Measurements from ENCODE around the gene FARP2. TPM values are rescaled to one million over a fixed set of nuclear protein-coding genes. Genes with fewer than 3 reads are reported as not detected.
"Not testable (repeated sequence)": the region's sequence is repeated elsewhere in the genome, so short reads cannot be mapped to it uniquely, and the experiment has no call there.

Gene FARP2
- total RNA-seq, 1 donor from 2014 or later = 36.6 TPM

GRCh38 chr2:241506317-241506716 is 150.2 kb downstream of the FARP2 start:
- H3K4me1 Mint-ChIP-seq (ENCODE audit: low read depth); H3K27me3 Mint-ChIP-seq (ENCODE audit: insufficient read depth); DNase-seq (ENCODE audit: low spot score); H3K27ac Mint-ChIP-seq; H3K9me3 Mint-ChIP-seq; H3K36me3 Mint-ChIP-seq (ENCODE audit: low read depth); intact Hi-C loops (cut with micrococcal nuclease): not testable (repeated sequence)
- peak overlapping the region; percentile 30 for H3K4me3 Mint-ChIP-seq

- H3K9me3 Mint-ChIP-seq = no peaks in the 10 kb centered on the region
- H3K27ac Mint-ChIP-seq = no peak overlapping the region
- peaks cover 6% of the 10 kb centered on the region for H3K27me3 Mint-ChIP-seq (ENCODE audit: insufficient read depth)
- H3K36me3 Mint-ChIP-seq (ENCODE audit: low read depth) = no peaks in the 10 kb centered on the region
- intact Hi-C loops (cut with micrococcal nuclease) = no loop called here
- peak overlapping the region; percentile 83 for H3K4me3 Mint-ChIP-seq
- H3K4me1 Mint-ChIP-seq (ENCODE audit: low read depth) = peaks cover 8% of the 10 kb centered on the region
- DNase-seq (ENCODE audit: low spot score) = no peak
Measured at GRCh38 chr2:241506793-241507429, 150.8 kb downstream of the FARP2 start.

GRCh38 chr2:241507430-241508239 is 151.6 kb downstream of the FARP2 start:
- no peak overlapping the region for H3K27ac Mint-ChIP-seq
- H3K4me1 Mint-ChIP-seq (ENCODE audit: low read depth) = peaks cover 8% of the 10 kb centered on the region
- H3K27me3 Mint-ChIP-seq (ENCODE audit: insufficient read depth) = peaks cover 6% of the 10 kb centered on the region
- no peaks in the 10 kb centered on the region for H3K9me3 Mint-ChIP-seq
- H3K4me3 Mint-ChIP-seq = peak overlapping the region; percentile 83
- DNase-seq (ENCODE audit: low spot score) = peak; percentile 29
- H3K36me3 Mint-ChIP-seq (ENCODE audit: low read depth) = no peaks in the 10 kb centered on the region
- intact Hi-C loops (cut with micrococcal nuclease) = loop anchor here (1.0 to 2.0 kb wide), 12 partner anchors 34 to 921 kb away; partner anchors contain the start of genes ATG4B, CAPN10, D2HGDH and DTYMK

GRCh38 chr2:241508240-241509154 is 152.4 kb downstream of the FARP2 start, which contains the start of gene STK25:
STK25 (minus strand) TSS chr2:241508584; CDS start chr2:241508035, 549 bp downstream.
- Mint-ChIP-seq H3K4me3 (peak within 1 kb of the TSS; percentile 83), H3K4me1 (ENCODE audit: low read depth) (peaks cover 8% of the 10 kb centered on the region), H3K27me3 (ENCODE audit: insufficient read depth) (peaks cover 6% of the 10 kb centered on the region), H3K27ac (peak within 1 kb of the TSS; percentile 81), H3K9me3 (no peaks in the 10 kb centered on the region), H3K36me3 (ENCODE audit: low read depth) (no peaks in the 10 kb centered on the region)
- intact Hi-C loops (cut with micrococcal nuclease) = loop anchor here (1.0 to 2.0 kb wide), 12 partner anchors 33 to 922 kb away; partner anchors contain the start of genes ATG4B, CAPN10, D2HGDH and DTYMK
- DNase-seq (ENCODE audit: low spot score) = peak; percentile 98

- intact Hi-C loops (cut with micrococcal nuclease) = loop anchor here (2.0 kb wide), 2 partner anchors 64 to 406 kb away; partner anchors contain the start of gene MTERF4
- H3K4me1 Mint-ChIP-seq (ENCODE audit: low read depth) = peaks cover 8% of the 10 kb centered on the region
- H3K27ac Mint-ChIP-seq = peak overlapping the region; percentile 81
- peaks cover 6% of the 10 kb centered on the region for H3K27me3 Mint-ChIP-seq (ENCODE audit: insufficient read depth)
- no peak for DNase-seq (ENCODE audit: low spot score)
- no peaks in the 10 kb centered on the region for H3K9me3 Mint-ChIP-seq
- H3K36me3 Mint-ChIP-seq (ENCODE audit: low read depth) = no peaks in the 10 kb centered on the region
- peak overlapping the region; percentile 83 for H3K4me3 Mint-ChIP-seq
Measured at GRCh38 chr2:241509155-241509784, 153.2 kb downstream of the FARP2 start.

- Mint-ChIP-seq H3K27ac (no peak overlapping the region), H3K4me3 (peak overlapping the region; percentile 22), H3K27me3 (ENCODE audit: insufficient read depth) (peaks cover 6% of the 10 kb centered on the region), H3K4me1 (ENCODE audit: low read depth) (peaks cover 20% of the 10 kb centered on the region), H3K36me3 (ENCODE audit: low read depth) (no peaks in the 10 kb centered on the region), H3K9me3 (no peaks in the 10 kb centered on the region)
- intact Hi-C loops (cut with micrococcal nuclease) = no loop called here
- DNase-seq (ENCODE audit: low spot score) = no peak
Measured at GRCh38 chr2:241511091-241511741, 155.1 kb downstream of the FARP2 start.

GRCh38 chr2:241514553-241514952 is 158.5 kb downstream of the FARP2 start:
- Mint-ChIP-seq H3K36me3 (ENCODE audit: low read depth) (peaks cover 6% of the 10 kb centered on the region), H3K27me3 (ENCODE audit: insufficient read depth) (peaks cover 6% of the 10 kb centered on the region), H3K4me3 (no peak overlapping the region), H3K27ac (no peak overlapping the region), H3K4me1 (ENCODE audit: low read depth) (peaks cover 28% of the 10 kb centered on the region), H3K9me3 (peaks cover 8% of the 10 kb centered on the region)
- intact Hi-C loops (cut with micrococcal nuclease) = no loop called here
- DNase-seq (ENCODE audit: low spot score) = no peak

- Mint-ChIP-seq H3K9me3 (peaks cover 8% of the 10 kb centered on the region), H3K4me3 (no peak overlapping the region), H3K27me3 (ENCODE audit: insufficient read depth) (peaks cover 10% of the 10 kb centered on the region), H3K4me1 (ENCODE audit: low read depth) (peaks cover 25% of the 10 kb centered on the region), H3K27ac (peak overlapping the region; percentile 40), H3K36me3 (ENCODE audit: low read depth) (peaks cover 6% of the 10 kb centered on the region)
- DNase-seq (ENCODE audit: low spot score) = no peak
- intact Hi-C loops (cut with micrococcal nuclease) = no loop called here
Measured at GRCh38 chr2:241514986-241515737, 159.1 kb downstream of the FARP2 start.

GRCh38 chr2:241516520-241516965 is 160.5 kb downstream of the FARP2 start:
- no peak overlapping the region for H3K4me3 Mint-ChIP-seq
- peak overlapping the region; percentile 77 for H3K27ac Mint-ChIP-seq
- H3K27me3 Mint-ChIP-seq (ENCODE audit: insufficient read depth) = peaks cover 7% of the 10 kb centered on the region
- peaks cover 6% of the 10 kb centered on the region for H3K36me3 Mint-ChIP-seq (ENCODE audit: low read depth)
- DNase-seq (ENCODE audit: low spot score) = no peak
- peaks cover 8% of the 10 kb centered on the region for H3K9me3 Mint-ChIP-seq
- H3K4me1 Mint-ChIP-seq (ENCODE audit: low read depth) = peaks cover 31% of the 10 kb centered on the region
- intact Hi-C loops (cut with micrococcal nuclease) = no loop called here

- no peak overlapping the region for H3K4me3 Mint-ChIP-seq
- peaks cover 8% of the 10 kb centered on the region for H3K9me3 Mint-ChIP-seq
- no peak for DNase-seq (ENCODE audit: low spot score)
- H3K4me1 Mint-ChIP-seq (ENCODE audit: low read depth) = peaks cover 31% of the 10 kb centered on the region
- H3K27me3 Mint-ChIP-seq (ENCODE audit: insufficient read depth) = peaks cover 4% of the 10 kb centered on the region
- intact Hi-C loops (cut with micrococcal nuclease) = no loop called here
- H3K27ac Mint-ChIP-seq = peak overlapping the region; percentile 8
- peaks cover 6% of the 10 kb centered on the region for H3K36me3 Mint-ChIP-seq (ENCODE audit: low read depth)
Measured at GRCh38 chr2:241517297-241517696, 161.2 kb downstream of the FARP2 start.

GRCh38 chr2:241519669-241520068 is 163.6 kb downstream of the FARP2 start:
- no peak overlapping the region for H3K27ac Mint-ChIP-seq
- peaks cover 4% of the 10 kb centered on the region for H3K27me3 Mint-ChIP-seq (ENCODE audit: insufficient read depth)
- no peak overlapping the region for H3K4me3 Mint-ChIP-seq
- H3K4me1 Mint-ChIP-seq (ENCODE audit: low read depth) = peaks cover 30% of the 10 kb centered on the region
- DNase-seq (ENCODE audit: low spot score) = no peak
- peaks cover 6% of the 10 kb centered on the region for H3K36me3 Mint-ChIP-seq (ENCODE audit: low read depth)
- intact Hi-C loops (cut with micrococcal nuclease) = no loop called here
- H3K9me3 Mint-ChIP-seq = peaks cover 8% of the 10 kb centered on the region

Data from activated T-helper 1 cell treated with anti-CD3 and anti-CD28 coated beads, Interleukin-12 subunit alpha, Interleukin-12 subunit beta, Interleukin-2, Interleukin-4 antibody, amounts not matched to agents 30 ng/mL and 10 ng/mL and 1 ng/mL, durations not matched to agents 14 hours and 24 hours and 36 hours (primary cell).